ENCODE results near the gene SDCBP2.
A peak's percentile ranks its signal among the peaks of the same experiment; 100 is the strongest.

The SDCBP2 gene

GRCh38 chr20:1269235-1269634, 59.7 kb downstream of the SDCBP2 start:
- no peak overlapping the region for H3K4me3 ChIP-seq (ENCODE audit: control insufficient read depth, low read depth, low read length)
- no peak for TF ChIP-seq CTCF (IDR thresholded peaks at IDR 0.05; ENCODE audit: control insufficient read depth, insufficient read depth, low read depth, low read length, missing control alignments)
- no peak for DNase-seq (ENCODE audit: low read depth)

- no peak overlapping the region for H3K4me3 ChIP-seq (ENCODE audit: control insufficient read depth, low read depth, low read length)
- DNase-seq (ENCODE audit: low read depth) = no peak
- TF ChIP-seq CTCF (IDR thresholded peaks at IDR 0.05; ENCODE audit: control insufficient read depth, insufficient read depth, low read depth, low read length, missing control alignments) = no peak
Measured at GRCh38 chr20:1267809-1268374, 61.0 kb downstream of the SDCBP2 start.

GRCh38 chr20:1267161-1267560, 61.8 kb downstream of the SDCBP2 start:
- TF ChIP-seq CTCF (IDR thresholded peaks at IDR 0.05; ENCODE audit: control insufficient read depth, insufficient read depth, low read depth, low read length, missing control alignments) = no peak
- H3K4me3 ChIP-seq (ENCODE audit: control insufficient read depth, low read depth, low read length) = peak overlapping the region; percentile 75
- no peak for DNase-seq (ENCODE audit: low read depth)

- H3K4me3 ChIP-seq (ENCODE audit: control insufficient read depth, low read depth, low read length) = peak within 1 kb of the TSS; percentile 75
- no peak for DNase-seq (ENCODE audit: low read depth)
- no peak for TF ChIP-seq CTCF (IDR thresholded peaks at IDR 0.05; ENCODE audit: control insufficient read depth, insufficient read depth, low read depth, low read length, missing control alignments)
Measured at GRCh38 chr20:1266167-1266973, 62.6 kb downstream of the SDCBP2 start, which contains the start of gene SNPH. TSS of gene SNPH (plus strand) at chr20:1266294. CDS start at chr20:1296240, 29,946 bp downstream.

GRCh38 chr20:1265916-1266166, 63.1 kb downstream of the SDCBP2 start:
- no peak for TF ChIP-seq CTCF (IDR thresholded peaks at IDR 0.05; ENCODE audit: control insufficient read depth, insufficient read depth, low read depth, low read length, missing control alignments)
- H3K4me3 ChIP-seq (ENCODE audit: control insufficient read depth, low read depth, low read length) = peak overlapping the region; percentile 75
- no peak for DNase-seq (ENCODE audit: low read depth)

GRCh38 chr20:1265226-1265915, 63.6 kb downstream of the SDCBP2 start:
- DNase-seq (ENCODE audit: low read depth) = no peak
- no peak for TF ChIP-seq CTCF (IDR thresholded peaks at IDR 0.05; ENCODE audit: control insufficient read depth, insufficient read depth, low read depth, low read length, missing control alignments)
- H3K4me3 ChIP-seq (ENCODE audit: control insufficient read depth, low read depth, low read length) = peak overlapping the region; percentile 75
